Neutrophil (primary cell): ENCODE measurements around the gene RFX8.

Source experiments
- H3K27ac ChIP-seq: fragments of 200-600 bp; sonication (generic); 2 replicates; pipeline ENCODE4 v1.5.1; 2016; ENCODE audit warnings: mild to moderate bottlenecking, moderate library complexity
- H3K27me3 ChIP-seq: fragments of 200-600 bp; sonication (generic); 2 replicates; pipeline ENCODE4 v1.6.0; 2016; ENCODE audit warnings: mild to moderate bottlenecking
- H3K36me3 ChIP-seq: fragments of 200-600 bp; sonication (generic); 2 replicates; pipeline ENCODE4 v1.5.1; 2017
- H3K4me1 ChIP-seq, 2 experiments: fragments of 200-600 bp in 1 of 2; sonication (generic) in 1 of 2; 1 replicate in 1 of 2; 2 replicates in 1 of 2; pipeline versions ENCODE4 v1.5.1 to v1.6.1; 2013 to 2016; ENCODE audit warnings: low read depth in 1 of 2, low read length in 1 of 2, mild to moderate bottlenecking in 1 of 2, moderate library complexity in 1 of 2; ENCODE audit not compliant: control insufficient read depth in 1 of 2, insufficient read depth in 1 of 2
- H3K4me3 ChIP-seq, 2 experiments: fragments of 200-600 bp in 1 of 2; sonication (generic) in 1 of 2; 1 replicate in 1 of 2; 2 replicates in 1 of 2; pipeline ENCODE4 v1.5.1; 2013 to 2016; ENCODE audit warnings: low read depth in 1 of 2, low read length in 1 of 2, mild to moderate bottlenecking in 1 of 2, moderate library complexity in 1 of 2
- H3K9me3 ChIP-seq: fragments of 200-600 bp; sonication (generic); 2 replicates; pipeline ENCODE4 v1.5.1; 2016
- CTCF ChIP-seq: fragments of 200-600 bp; sonication (generic); IDR thresholded peaks from 2 replicates; pipeline ENCODE4 v1.5.1; 2016; ENCODE audit warnings: antibody characterized with exemption

The RFX8 gene

DNA sequence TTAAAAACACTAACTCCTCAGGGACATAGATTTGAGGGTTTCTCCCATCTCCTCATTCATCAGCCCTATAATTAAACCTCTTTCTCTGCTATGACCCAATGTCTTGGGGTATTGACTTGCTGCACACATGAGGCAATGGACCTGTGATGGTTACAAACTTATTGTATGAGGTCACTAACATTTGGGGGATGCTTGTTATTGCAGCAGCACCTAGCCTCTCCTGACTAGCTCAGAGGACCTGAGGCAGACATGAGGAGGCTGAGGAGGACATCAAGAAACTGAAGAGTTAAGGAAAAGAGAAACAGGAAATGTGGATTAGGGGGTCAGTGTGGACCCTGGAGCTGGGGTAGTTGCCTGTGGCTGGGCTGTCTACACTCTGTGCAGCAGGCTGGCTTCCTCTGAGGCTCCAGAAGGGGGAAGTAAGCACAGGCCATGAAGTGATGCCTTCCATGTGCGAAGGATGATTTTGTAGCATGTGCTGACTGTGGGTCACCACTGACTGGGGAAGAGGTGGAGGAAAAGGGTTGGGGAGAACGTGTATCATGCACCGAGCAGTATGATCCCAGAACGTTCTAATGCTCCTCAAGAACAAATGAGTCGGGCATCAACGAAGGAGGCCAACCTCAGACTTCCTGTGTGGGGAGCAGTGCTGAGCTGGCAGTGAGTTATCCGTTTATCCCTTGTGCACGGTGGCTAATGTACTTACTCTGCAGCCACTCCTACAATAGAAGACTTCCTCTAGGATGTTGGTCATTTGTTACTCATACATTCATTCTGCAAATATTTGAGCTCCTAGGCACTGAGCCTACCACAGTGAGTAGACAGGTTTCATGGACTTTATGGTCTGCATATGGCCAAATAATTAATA lies 42.1 kb upstream of the RFX8 start:
- Histone ChIP-seq H3K27ac (no peak overlapping the region), H3K36me3 (no peaks in the 10 kb centered on the region), H3K4me3 (no peak overlapping the region), H3K4me1 (no peaks in the 10 kb centered on the region), H3K27me3 (no peaks in the 10 kb centered on the region), H3K9me3 (no peaks in the 10 kb centered on the region)
- TF ChIP-seq CTCF: no peak

- Histone ChIP-seq H3K27ac (no peak overlapping the region), H3K9me3 (no peaks in the 10 kb centered on the region), H3K4me1 (no peaks in the 10 kb centered on the region), H3K4me3 (no peak overlapping the region), H3K36me3 (no peaks in the 10 kb centered on the region), H3K27me3 (no peaks in the 10 kb centered on the region)
- no peak for TF ChIP-seq CTCF
Measured at GRCh38 chr2:101516349-101516748, 41.4 kb upstream of the RFX8 start.

- Histone ChIP-seq H3K27ac (no peak overlapping the region), H3K27me3 (no peaks in the 10 kb centered on the region), H3K4me3 (no peak overlapping the region), H3K9me3 (no peaks in the 10 kb centered on the region), H3K36me3 (no peaks in the 10 kb centered on the region), H3K4me1 (no peaks in the 10 kb centered on the region)
- no peak for TF ChIP-seq CTCF
Measured at GRCh38 chr2:101515477-101515876, 40.6 kb upstream of the RFX8 start.

- Histone ChIP-seq H3K27ac (no peak overlapping the region), H3K27me3 (no peaks in the 10 kb centered on the region), H3K4me3 (no peak overlapping the region), H3K9me3 (no peaks in the 10 kb centered on the region), H3K36me3 (no peaks in the 10 kb centered on the region), H3K4me1 (peaks cover 18 to 21% of the 10 kb centered on the region in 2 experiments)
- no peak for TF ChIP-seq CTCF
Measured at GRCh38 chr2:101512993-101513392, 38.1 kb upstream of the RFX8 start.

- Histone ChIP-seq H3K36me3 (no peaks in the 10 kb centered on the region), H3K4me1 (peaks cover 18 to 21% of the 10 kb centered on the region in 2 experiments), H3K4me3 (no peak overlapping the region), H3K27ac (no peak overlapping the region), H3K27me3 (no peaks in the 10 kb centered on the region), H3K9me3 (no peaks in the 10 kb centered on the region)
- TF ChIP-seq CTCF: no peak
Measured at GRCh38 chr2:101511381-101511780, 36.5 kb upstream of the RFX8 start.
